HCT116 (cell line): ENCODE results near the gene RPS6KA2. TPM values are rescaled to one million over a fixed set of nuclear protein-coding genes. Genes with fewer than 3 reads are reported as not detected.

Source experiments
- ATAC-seq: fragments of 200-7000 bp; cut with Tn5 transposase; 2 replicates; pipeline ENCODE4 v1.9.1; 2020; ENCODE audit warnings: mild to moderate bottlenecking, moderate library complexity
- BruUV-seq: library from RNA; stranded (reverse); fragments of 400-500 nt; replicated peaks from 2 replicates; lab custom pipeline; 2021; lab: Mats Ljungman, UMichigan
- CTCF ChIA-PET: fragments of 300-600 bp; sonication (Branson Sonifier 250); formaldehyde crosslinking; loops from one replicate; lab custom pipeline; 2021; ENCODE audit warnings: antibody characterized with exemption; lab: Charles Lee
- POLR2A ChIA-PET: fragments of 300-600, 350-600 bp; sonication (Branson Sonifier 250); formaldehyde crosslinking; loops from one replicate; lab custom pipeline; 2021; ENCODE audit warnings: antibody characterized with exemption; lab: Charles Lee
- RAD21 ChIA-PET, 2 experiments: fragments of 300-600 bp; sonication (Branson Sonifier 250); formaldehyde crosslinking; loops; one replicate each; lab custom pipeline; 2023; ENCODE audit warnings: low total read pairs in 2 of 2; ENCODE audit not compliant: uncharacterized antibody in 2 of 2, unreplicated experiment in 2 of 2, low non-redundant PET in 1 of 2; lab: Charles Lee
- DNase-seq: peaks from one replicate; pipeline ENCODE4 v3.0.0-alpha.2; 2010; ENCODE audit warnings: low read depth, low spot score
- H2AFZ ChIP-seq: fragments of 200-600 bp; shearing (Covaris generic), sonication (generic); 2 replicates; pipeline ENCODE4 v1.6.1; 2017; ENCODE audit warnings: low read depth, mixed run types, mixed read lengths, antibody characterized with exemption, low read length; ENCODE audit not compliant: poor library complexity, severe bottlenecking
- H3K27ac ChIP-seq: 2 replicates; pipeline ENCODE4 v1.5.1; 2012; ENCODE audit warnings: low read depth, low read length
- H3K27me3 ChIP-seq: fragments of 200-600 bp; sonication (generic); 2 replicates; pipeline ENCODE4 v1.6.1; 2016; ENCODE audit warnings: mixed run types, low read length, mixed read lengths; ENCODE audit not compliant: insufficient read depth
- H3K36me3 ChIP-seq, 2 experiments: fragments of 200-500 bp in 1 of 2; fragments of 200-600 bp in 1 of 2; sonication (Bioruptor generic) in 1 of 2; sonication (generic) in 1 of 2; 2 replicates each; pipeline versions ENCODE4 v1.5.1 to v1.6.1; 2014 to 2016; ENCODE audit warnings: low read length in 2 of 2, inconsistent platforms in 1 of 2, mixed read lengths in 1 of 2, mixed run types in 1 of 2; ENCODE audit not compliant: insufficient read depth in 2 of 2, control insufficient read depth in 1 of 2
- H3K4me1 ChIP-seq, 2 experiments: fragments of 200-600 bp in 1 of 2; sonication (generic) in 1 of 2; 2 replicates each; pipeline versions ENCODE4 v1.5.1 to v1.6.1; 2012 to 2017; ENCODE audit warnings: low read length in 2 of 2, inconsistent platforms in 1 of 2, mild to moderate bottlenecking in 1 of 2, mixed read lengths in 1 of 2, mixed run types in 1 of 2, moderate library complexity in 1 of 2; ENCODE audit not compliant: insufficient read depth in 2 of 2, control insufficient read depth in 1 of 2
- H3K4me2 ChIP-seq: fragments of 200-600 bp; sonication (generic); 2 replicates; pipeline ENCODE4 v1.6.1; 2017; ENCODE audit warnings: mixed run types, low read length, mixed read lengths
- H3K4me3 ChIP-seq, 2 experiments: fragments of 200-600 bp in 1 of 2; sonication (generic) in 1 of 2; replicated peaks in 1 of 2; 2 replicates each; pipeline ENCODE4 v1.5.1; 2011 to 2016; ENCODE audit warnings: low read length in 2 of 2, control low read depth in 1 of 2, low read depth in 1 of 2, mild to moderate bottlenecking in 1 of 2, mixed read lengths in 1 of 2, mixed run types in 1 of 2
- H3K79me2 ChIP-seq: fragments of 200-600 bp; sonication (generic); 2 replicates; pipeline ENCODE4 v1.6.1; 2017; ENCODE audit warnings: mild to moderate bottlenecking, mixed run types, low read length, moderate library complexity, mixed read lengths; ENCODE audit not compliant: insufficient read depth
- H3K9ac ChIP-seq: fragments of 200-600 bp; sonication (generic); 2 replicates; pipeline ENCODE4 v1.6.1; 2016; ENCODE audit warnings: low read length, mixed read lengths
- H3K9me2 ChIP-seq: fragments of 200-600 bp; sonication (generic), shearing (Covaris generic); 2 replicates; pipeline ENCODE4 v1.6.1; 2017; ENCODE audit warnings: mixed run types, mild to moderate bottlenecking, moderate library complexity; ENCODE audit not compliant: insufficient read depth
- H3K9me3 ChIP-seq, 2 experiments: fragments of 200-500 bp in 1 of 2; fragments of 200-600 bp in 1 of 2; sonication (Bioruptor generic) in 1 of 2; sonication (generic) in 1 of 2; 2 replicates each; pipeline ENCODE4 v1.6.1; 2014 to 2017; ENCODE audit warnings: low read length in 2 of 2, mixed read lengths in 2 of 2, inconsistent platforms in 1 of 2, low read depth in 1 of 2, mild to moderate bottlenecking in 1 of 2, mixed run types in 1 of 2, moderate library complexity in 1 of 2; ENCODE audit not compliant: control insufficient read depth in 1 of 2, insufficient read depth in 1 of 2
- H4K20me1 ChIP-seq: fragments of 200-600 bp; sonication (generic), shearing (Covaris generic); 2 replicates; pipeline ENCODE4 v1.6.1; 2017; ENCODE audit warnings: mixed run types, mild to moderate bottlenecking, moderate library complexity; ENCODE audit not compliant: insufficient read depth
- CBX3 ChIP-seq: IDR thresholded peaks from 2 replicates; pipeline ENCODE4 v1.6.1; 2012; ENCODE audit warnings: low read depth
- CEBPB ChIP-seq: IDR thresholded peaks from 2 replicates; pipeline ENCODE4 v1.6.1; 2012; ENCODE audit warnings: low read depth
- EGR1 ChIP-seq: IDR thresholded peaks from 2 replicates; pipeline ENCODE4 v1.6.1; 2012; ENCODE audit warnings: low read depth
- ELF1 ChIP-seq: IDR thresholded peaks from 2 replicates; pipeline ENCODE4 v1.6.1; 2012; ENCODE audit warnings: low read depth, borderline replicate concordance
- EZH2 ChIP-seq: fragments of 200-600 bp; sonication (generic); IDR thresholded peaks from 2 replicates; pipeline ENCODE4 v1.6.1; 2017; ENCODE audit warnings: antibody characterized with exemption, mixed run types
- EZH2phosphoT487 ChIP-seq: fragments of 200-600 bp; IDR thresholded peaks from 2 replicates; pipeline ENCODE4 v1.6.1; 2018; ENCODE audit warnings: antibody characterized with exemption, borderline replicate concordance
- FOSL1 ChIP-seq: IDR thresholded peaks from 2 replicates; pipeline ENCODE4 v1.6.1; 2012; ENCODE audit warnings: low read depth
- JUND ChIP-seq: IDR thresholded peaks from 2 replicates; pipeline ENCODE4 v1.6.1; 2012
- POLR2AphosphoS5 ChIP-seq: IDR thresholded peaks from 2 replicates; pipeline ENCODE4 v1.6.1; 2011; ENCODE audit warnings: mild to moderate bottlenecking, low read depth, low read length, moderate library complexity
- REST ChIP-seq: IDR thresholded peaks from 2 replicates; pipeline ENCODE4 v1.6.1; 2012; ENCODE audit warnings: low read depth
- SIN3A ChIP-seq: IDR thresholded peaks from 2 replicates; pipeline ENCODE4 v1.6.1; 2012; ENCODE audit warnings: low read depth
- SP1 ChIP-seq: IDR thresholded peaks from 2 replicates; pipeline ENCODE4 v1.6.1; 2012; ENCODE audit warnings: low read depth
- TCF7L2 ChIP-seq: IDR thresholded peaks from 2 replicates; pipeline ENCODE4 v1.7.0; 2011; ENCODE audit warnings: borderline replicate concordance, inconsistent platforms; ENCODE audit not compliant: insufficient read depth, insufficient read length; ENCODE audit errors: extremely low read depth
- ZBTB33 ChIP-seq: IDR thresholded peaks from 2 replicates; pipeline ENCODE4 v1.6.1; 2011; ENCODE audit warnings: mild to moderate bottlenecking, low read length, moderate library complexity; ENCODE audit not compliant: insufficient replicate concordance; ENCODE audit errors: extremely low read depth
- ZFX ChIP-seq: fragments of 450-650 bp; IDR thresholded peaks from 2 replicates; pipeline ENCODE4 v1.6.1; 2017
- ZNF274 ChIP-seq: fragments of 200-500 bp; sonication (Bioruptor generic); IDR thresholded peaks from 2 replicates; pipeline ENCODE4 v1.6.1; 2014; ENCODE audit warnings: mild to moderate bottlenecking, low read depth, low read length, inconsistent platforms
- intact Hi-C: fragments of 100-400 bp; cut with micrococcal nuclease; formaldehyde crosslinking; loops from 2 replicates; pipeline ENCODE4 v1.10.0; 2022
- total RNA-seq: library from RNA; stranded (reverse); gene quantifications from one replicate; pipeline ENCODE4 v1.2.1, GENCODE V29; 2021; ENCODE audit not compliant: unreplicated experiment
- TF ChIP-seq, protein P1 (sequence below), 3 experiments: fragments of 200-600 bp in 1 of 3; sonication (generic) in 1 of 3; IDR thresholded peaks in 2 of 3; conservative IDR thresholded peaks in 1 of 3; 2 replicates each; pipeline ENCODE4 v1.5.1; 2012 to 2017; ENCODE audit warnings: low read depth in 2 of 3, low read length in 2 of 3, antibody characterized with exemption in 1 of 3, borderline replicate concordance in 1 of 3, control low read depth in 1 of 3, mild to moderate bottlenecking in 1 of 3, mixed read lengths in 1 of 3, mixed run types in 1 of 3, moderate library complexity in 1 of 3; ENCODE audit not compliant: insufficient read depth in 1 of 3
- TF ChIP-seq, protein P2 (sequence below): IDR thresholded peaks from 2 replicates; pipeline ENCODE4 v1.6.1; 2012

RPS6KA2 gene
- total RNA-seq, 1 experiment from 2014 or later: 8.5 TPM

GRCh38 chr6:166603043-166603690 lies 23.9 kb downstream of the RPS6KA2 start:
- DNase-seq (no peak), ATAC-seq (no peak)
- no peak for TF ChIP-seq SIN3A
- no peak for TF ChIP-seq TCF7L2
- TF ChIP-seq ELF1: no peak
- no peak for TF ChIP-seq CEBPB
- TF ChIP-seq ZFX: no peak
- no peak for TF ChIP-seq SP1
- no peak for TF ChIP-seq ZBTB33
- TF ChIP-seq CBX3: no peak
- no peak for TF ChIP-seq EZH2phosphoT487
- TF ChIP-seq POLR2AphosphoS5: no peak
- TF ChIP-seq REST: no peak
- no peak for TF ChIP-seq ZNF274
- TF ChIP-seq EZH2: no peak
- TF ChIP-seq EGR1: no peak
- no peak for TF ChIP-seq FOSL1
- TF ChIP-seq, protein P1, sequence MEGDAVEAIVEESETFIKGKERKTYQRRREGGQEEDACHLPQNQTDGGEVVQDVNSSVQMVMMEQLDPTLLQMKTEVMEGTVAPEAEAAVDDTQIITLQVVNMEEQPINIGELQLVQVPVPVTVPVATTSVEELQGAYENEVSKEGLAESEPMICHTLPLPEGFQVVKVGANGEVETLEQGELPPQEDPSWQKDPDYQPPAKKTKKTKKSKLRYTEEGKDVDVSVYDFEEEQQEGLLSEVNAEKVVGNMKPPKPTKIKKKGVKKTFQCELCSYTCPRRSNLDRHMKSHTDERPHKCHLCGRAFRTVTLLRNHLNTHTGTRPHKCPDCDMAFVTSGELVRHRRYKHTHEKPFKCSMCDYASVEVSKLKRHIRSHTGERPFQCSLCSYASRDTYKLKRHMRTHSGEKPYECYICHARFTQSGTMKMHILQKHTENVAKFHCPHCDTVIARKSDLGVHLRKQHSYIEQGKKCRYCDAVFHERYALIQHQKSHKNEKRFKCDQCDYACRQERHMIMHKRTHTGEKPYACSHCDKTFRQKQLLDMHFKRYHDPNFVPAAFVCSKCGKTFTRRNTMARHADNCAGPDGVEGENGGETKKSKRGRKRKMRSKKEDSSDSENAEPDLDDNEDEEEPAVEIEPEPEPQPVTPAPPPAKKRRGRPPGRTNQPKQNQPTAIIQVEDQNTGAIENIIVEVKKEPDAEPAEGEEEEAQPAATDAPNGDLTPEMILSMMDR (IDR thresholded peaks at IDR 0.05 in 2 of 3, conservative IDR thresholded peaks at IDR 0.05 in 1 of 3; ENCODE audit: borderline replicate concordance in 1 of 3, insufficient read depth in 1 of 3, low read depth in 2 of 3, low read length in 2 of 3): no peak
- TF ChIP-seq JUND: no peak
- TF ChIP-seq, protein P2, sequence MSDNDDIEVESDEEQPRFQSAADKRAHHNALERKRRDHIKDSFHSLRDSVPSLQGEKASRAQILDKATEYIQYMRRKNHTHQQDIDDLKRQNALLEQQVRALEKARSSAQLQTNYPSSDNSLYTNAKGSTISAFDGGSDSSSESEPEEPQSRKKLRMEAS: no peak
- Histone ChIP-seq H3K27me3 (no peaks in the 10 kb centered on the region), H3K4me1 (no peaks in the 10 kb centered on the region), H3K4me2 (no peak overlapping the region), H3K27ac (no peak overlapping the region), H4K20me1 (no peaks in the 10 kb centered on the region), H3K79me2 (no peaks in the 10 kb centered on the region), H3K36me3 (no peaks in the 10 kb centered on the region), H3K9me3 (no peaks in the 10 kb centered on the region), H2AFZ (no peak overlapping the region), H3K4me3 (no peak overlapping the region), H3K9ac (no peak overlapping the region), H3K9me2 (no peaks in the 10 kb centered on the region)
- no TSS peak for BruUV-seq
- ChIA-PET CTCF (no interaction called here), POLR2A (no interaction called here), RAD21 (no interaction called here)
- intact Hi-C loops: no loop called here
